OCI-LY3 (cell line): ENCODE measurements around the gene NEURL2.

Experiments
- H2AFZ ChIP-seq: fragments of 200-600, 300-600 bp; shearing (Covaris generic); 2 replicates; pipeline ENCODE4 v1.6.0; 2014; ENCODE audit warnings: antibody characterized with exemption, low read depth, low read length
- H3K27ac ChIP-seq: fragments of 200-600, 300-600 bp; sonication (generic); 2 replicates; pipeline ENCODE4 v1.5.1; 2014; ENCODE audit warnings: mild to moderate bottlenecking, low read length, moderate library complexity, mixed read lengths
- H3K27me3 ChIP-seq: fragments of 200-600, 300-600 bp; sonication (generic); 2 replicates; pipeline ENCODE4 v1.6.1; 2014; ENCODE audit warnings: low read depth, low read length, mixed read lengths
- H3K36me3 ChIP-seq: fragments of 200-600, 300-600 bp; sonication (generic); replicated peaks from 2 replicates; pipeline ENCODE3; 2014; ENCODE audit warnings: low read depth, low read length, mixed read lengths
- H3K4me1 ChIP-seq: fragments of 300-600, 200-600 bp; sonication (generic); 2 replicates; pipeline ENCODE4 v1.6.1; 2014; ENCODE audit warnings: low read length, mixed read lengths
- H3K4me2 ChIP-seq: fragments of 200-600, 300-600 bp; sonication (generic); 2 replicates; pipeline ENCODE4 v1.6.1; 2014; ENCODE audit warnings: low read length, mixed read lengths
- H3K4me3 ChIP-seq: fragments of 300-600, 200-600 bp; sonication (generic); 2 replicates; pipeline ENCODE4 v1.5.1; 2014; ENCODE audit warnings: antibody characterized with exemption, mild to moderate bottlenecking, low read length, moderate library complexity
- H3K79me2 ChIP-seq: fragments of 300-600, 200-600 bp; shearing (Covaris generic); 2 replicates; pipeline ENCODE4 v1.6.1; 2014; ENCODE audit warnings: mild to moderate bottlenecking, low read length, mixed read lengths
- H3K9ac ChIP-seq: fragments of 300-600, 200-600 bp; shearing (Covaris generic); 2 replicates; pipeline ENCODE4 v1.6.0; 2014; ENCODE audit warnings: mild to moderate bottlenecking, low read length, moderate library complexity
- H3K9me3 ChIP-seq: fragments of 200-600, 300-600 bp; shearing (Covaris generic); 2 replicates; pipeline ENCODE4 v1.6.1; 2014; ENCODE audit warnings: low read length, mixed read lengths; ENCODE audit not compliant: insufficient read depth
- H4K20me1 ChIP-seq: fragments of 200-600, 300-600 bp; sonication (generic); 2 replicates; pipeline ENCODE4 v1.6.1; 2016; ENCODE audit warnings: low read length, mixed read lengths; ENCODE audit not compliant: insufficient read depth
- EZH2phosphoT487 ChIP-seq: fragments of 200-600 bp; shearing (Covaris generic); IDR thresholded peaks from 2 replicates; pipeline ENCODE4 v1.6.1; 2018; ENCODE audit warnings: antibody characterized with exemption, mixed run types, low read depth
- TF ChIP-seq, protein P1 (sequence below): fragments of 200-600, 300-600 bp; sonication (generic); IDR thresholded peaks from 2 replicates; pipeline ENCODE4 v1.5.1; 2014; ENCODE audit warnings: antibody characterized with exemption, low read length, low read depth

NEURL2 gene

GRCh38 chr20:45851501-45851900 is 39.5 kb downstream of the NEURL2 start:
- H3K27me3 ChIP-seq = no peaks in the 10 kb centered on the region
- H3K4me3 ChIP-seq = no peak overlapping the region
- no peak overlapping the region for H3K27ac ChIP-seq
- H3K36me3 ChIP-seq = peaks cover 7% of the 10 kb centered on the region
- H2AFZ ChIP-seq = no peak overlapping the region
- TF ChIP-seq, protein P1, sequence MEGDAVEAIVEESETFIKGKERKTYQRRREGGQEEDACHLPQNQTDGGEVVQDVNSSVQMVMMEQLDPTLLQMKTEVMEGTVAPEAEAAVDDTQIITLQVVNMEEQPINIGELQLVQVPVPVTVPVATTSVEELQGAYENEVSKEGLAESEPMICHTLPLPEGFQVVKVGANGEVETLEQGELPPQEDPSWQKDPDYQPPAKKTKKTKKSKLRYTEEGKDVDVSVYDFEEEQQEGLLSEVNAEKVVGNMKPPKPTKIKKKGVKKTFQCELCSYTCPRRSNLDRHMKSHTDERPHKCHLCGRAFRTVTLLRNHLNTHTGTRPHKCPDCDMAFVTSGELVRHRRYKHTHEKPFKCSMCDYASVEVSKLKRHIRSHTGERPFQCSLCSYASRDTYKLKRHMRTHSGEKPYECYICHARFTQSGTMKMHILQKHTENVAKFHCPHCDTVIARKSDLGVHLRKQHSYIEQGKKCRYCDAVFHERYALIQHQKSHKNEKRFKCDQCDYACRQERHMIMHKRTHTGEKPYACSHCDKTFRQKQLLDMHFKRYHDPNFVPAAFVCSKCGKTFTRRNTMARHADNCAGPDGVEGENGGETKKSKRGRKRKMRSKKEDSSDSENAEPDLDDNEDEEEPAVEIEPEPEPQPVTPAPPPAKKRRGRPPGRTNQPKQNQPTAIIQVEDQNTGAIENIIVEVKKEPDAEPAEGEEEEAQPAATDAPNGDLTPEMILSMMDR = no peak
- no peak for TF ChIP-seq EZH2phosphoT487
- no peak overlapping the region for H3K4me2 ChIP-seq
- H3K79me2 ChIP-seq = peaks cover 8% of the 10 kb centered on the region
- peaks cover 6% of the 10 kb centered on the region for H3K4me1 ChIP-seq
- no peak overlapping the region for H3K9ac ChIP-seq
- H3K9me3 ChIP-seq = no peaks in the 10 kb centered on the region
- no peaks in the 10 kb centered on the region for H4K20me1 ChIP-seq

GRCh38 chr20:45850926-45851325 is 40.1 kb downstream of the NEURL2 start:
- H4K20me1 ChIP-seq = no peaks in the 10 kb centered on the region
- no peak overlapping the region for H2AFZ ChIP-seq
- H3K4me3 ChIP-seq = no peak overlapping the region
- H3K4me2 ChIP-seq = no peak overlapping the region
- H3K4me1 ChIP-seq = no peaks in the 10 kb centered on the region
- TF ChIP-seq EZH2phosphoT487 = no peak
- TF ChIP-seq, protein P1 = no peak
- H3K27me3 ChIP-seq = no peaks in the 10 kb centered on the region
- peaks cover 2% of the 10 kb centered on the region; the same call in 1 of the 2 replicates for H3K79me2 ChIP-seq
- no peak overlapping the region for H3K27ac ChIP-seq
- no peak overlapping the region for H3K9ac ChIP-seq
- H3K9me3 ChIP-seq = no peaks in the 10 kb centered on the region
- peaks cover 7% of the 10 kb centered on the region for H3K36me3 ChIP-seq

- Histone ChIP-seq H2AFZ (no peak overlapping the region), H3K79me2 (no peaks in the 10 kb centered on the region), H3K4me2 (no peak overlapping the region), H3K9me3 (no peaks in the 10 kb centered on the region), H3K4me3 (no peak overlapping the region), H3K36me3 (peaks cover 9% of the 10 kb centered on the region), H3K4me1 (no peaks in the 10 kb centered on the region), H3K9ac (no peak overlapping the region), H3K27me3 (no peaks in the 10 kb centered on the region), H4K20me1 (no peaks in the 10 kb centered on the region), H3K27ac (no peak overlapping the region)
- TF ChIP-seq, protein P1 = no peak
- TF ChIP-seq EZH2phosphoT487 = no peak
These were observed 40.8 kb downstream of the NEURL2 start for GRCh38 chr20:45850238-45850637.

DNA sequence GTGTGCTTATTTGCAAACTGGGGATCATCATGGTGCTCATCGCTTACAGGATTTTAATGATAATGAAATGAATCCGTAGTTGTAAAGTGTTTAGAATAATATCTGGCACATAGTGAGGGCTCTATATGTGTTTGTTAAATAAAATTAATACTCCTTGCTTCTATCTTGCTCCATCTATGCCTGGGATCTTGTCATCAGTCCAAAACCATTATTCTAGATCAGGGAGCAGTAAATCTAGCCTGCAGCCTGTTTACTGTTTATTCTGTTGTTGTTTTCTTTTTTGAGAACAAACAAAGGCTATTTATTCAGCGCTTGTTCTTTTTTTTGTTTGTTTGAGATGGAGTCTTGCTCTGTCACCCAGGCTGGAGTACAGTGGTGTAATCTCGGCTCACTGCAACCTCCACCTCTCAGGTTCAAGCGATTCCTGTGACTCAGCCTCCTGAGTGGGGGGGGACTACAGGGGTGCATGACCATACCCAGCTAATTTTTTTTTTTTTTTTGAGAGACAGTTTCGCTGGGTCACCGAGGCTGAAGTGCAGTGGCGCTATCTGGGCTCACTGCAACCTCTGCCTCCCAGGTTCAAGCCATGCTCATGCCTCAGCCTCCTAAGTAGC is 41.9 kb downstream of the NEURL2 start:
- Histone ChIP-seq H3K4me1 (no peaks in the 10 kb centered on the region), H4K20me1 (no peaks in the 10 kb centered on the region), H3K79me2 (no peaks in the 10 kb centered on the region), H3K36me3 (peaks cover 6% of the 10 kb centered on the region), H3K27me3 (no peaks in the 10 kb centered on the region), H3K9ac (no peak overlapping the region), H3K9me3 (no peaks in the 10 kb centered on the region), H2AFZ (no peak overlapping the region), H3K4me3 (no peak overlapping the region), H3K4me2 (no peak overlapping the region), H3K27ac (no peak overlapping the region)
- TF ChIP-seq, protein P1 = no peak
- TF ChIP-seq EZH2phosphoT487 = no peak
